ENCODE results near the gene PROM2.

GRCh38 chr2:95296011-95296410 lies 21.8 kb downstream of the PROM2 start:
- no peak for TF ChIP-seq CTCF (conservative IDR thresholded peaks at IDR 0.05)
- TF ChIP-seq ZFX (IDR thresholded peaks at IDR 0.05) = no peak
